HG03025 (cell line): ENCODE measurements around the gene HIPK4.
"Not testable (repeated sequence)": the region's sequence is repeated elsewhere in the genome, so short reads cannot be mapped to it uniquely, and the experiment has no call there.

ENCODE experiments used
- ATAC-seq: cut with Tn5 transposase; IDR thresholded peaks from one replicate; pipeline ENCODE4 v1.9.1; 2021; ENCODE audit warnings: mild to moderate bottlenecking, moderate library complexity; ENCODE audit not compliant: unreplicated experiment, low FRiP score

The HIPK4 gene

DNA sequence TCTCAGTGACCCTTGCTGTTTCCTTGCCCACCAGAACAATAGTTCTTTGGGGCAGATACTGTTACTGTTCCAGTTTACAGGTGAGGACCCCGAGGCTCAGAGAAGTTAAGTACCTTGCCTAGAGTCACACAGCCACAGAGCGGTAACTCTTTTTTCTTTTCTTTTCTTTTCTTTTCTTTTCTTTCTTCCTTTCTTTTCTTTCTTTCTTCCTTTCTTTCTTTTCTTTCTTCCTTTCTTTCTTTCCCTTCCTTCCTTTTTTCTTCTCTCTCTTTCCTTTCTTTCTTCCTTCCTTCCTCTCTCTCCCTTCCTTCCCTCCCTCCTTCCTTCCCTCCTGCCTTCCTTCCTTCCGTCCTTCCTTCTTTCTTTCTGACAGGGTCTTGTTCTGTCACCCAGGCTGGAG lies 28.1 kb upstream of the HIPK4 start:
- no peak for ATAC-seq

DNA sequence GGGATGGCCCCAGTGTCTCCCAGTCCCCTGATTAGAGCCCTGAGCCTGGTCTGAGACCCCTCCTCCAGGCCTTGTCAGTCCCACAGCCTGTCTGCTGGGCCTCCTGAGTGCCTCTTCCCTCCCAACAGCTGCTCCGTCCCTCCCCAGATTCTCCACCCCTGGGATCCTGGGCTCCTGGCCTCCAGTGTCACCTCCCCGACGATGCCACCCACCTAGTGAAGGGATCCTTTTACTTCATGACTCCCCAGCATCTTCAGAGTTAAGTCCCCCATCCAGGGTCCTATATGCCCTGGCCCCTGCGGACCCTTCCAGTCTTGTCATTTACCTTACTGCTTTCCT lies 27.6 kb upstream of the HIPK4 start:
- no peak for ATAC-seq

DNA sequence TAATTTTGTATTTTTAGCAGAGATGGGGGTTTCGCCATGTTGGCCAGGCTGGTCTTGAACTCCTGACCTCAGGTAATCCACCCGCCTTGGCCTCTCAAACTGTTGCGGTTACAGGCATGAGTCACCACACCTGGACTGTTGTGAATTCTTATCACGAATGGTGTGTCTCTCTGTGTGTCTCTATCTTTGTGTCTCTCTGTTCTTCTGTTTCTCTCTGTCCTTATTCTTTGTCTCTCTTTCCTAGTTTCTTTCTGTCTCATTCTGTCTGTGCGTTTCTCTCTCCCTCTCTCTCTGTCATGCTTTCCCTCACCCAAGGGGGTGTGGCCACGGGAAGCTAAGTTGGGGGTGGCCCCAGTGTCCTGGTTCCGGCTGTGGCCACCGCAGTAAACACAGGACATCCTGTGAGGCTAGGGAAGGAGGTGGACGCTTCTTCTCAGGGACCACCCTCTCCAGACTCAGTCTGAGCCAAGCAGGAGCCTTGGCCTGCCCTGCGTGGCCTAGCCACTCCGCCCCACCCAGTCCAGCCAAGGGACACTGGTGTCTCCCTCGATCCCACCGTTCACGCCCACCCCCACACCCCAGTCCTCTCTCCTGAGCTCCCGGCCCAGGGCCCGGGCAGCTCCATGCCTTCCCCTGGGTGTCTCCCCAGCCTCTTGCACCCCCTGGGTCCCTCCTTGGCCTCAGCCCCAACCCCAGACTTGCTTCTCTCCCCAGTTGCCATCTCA lies 27.1 kb upstream of the HIPK4 start:
- no peak for ATAC-seq

DNA sequence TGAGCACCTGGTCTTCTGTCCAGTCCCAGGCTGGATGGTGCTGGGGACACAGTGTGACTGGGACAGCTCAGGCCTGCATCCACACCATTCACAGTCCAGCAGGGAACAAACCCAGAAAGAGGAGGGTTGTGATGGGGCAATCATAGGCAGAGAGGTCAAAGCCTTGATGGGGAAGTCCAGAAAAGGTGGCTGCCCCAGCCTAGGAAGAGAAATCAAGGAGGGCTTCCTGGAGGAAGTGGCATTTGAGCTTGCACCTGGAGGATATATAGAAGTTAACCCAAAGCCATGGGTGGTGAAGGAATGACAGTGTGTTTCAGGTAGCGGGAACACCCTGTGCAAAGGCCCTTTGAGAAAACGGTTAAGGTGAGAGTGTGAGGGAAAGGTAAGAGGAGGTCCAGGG lies 25.8 kb upstream of the HIPK4 start:
- ATAC-seq = no peak

DNA sequence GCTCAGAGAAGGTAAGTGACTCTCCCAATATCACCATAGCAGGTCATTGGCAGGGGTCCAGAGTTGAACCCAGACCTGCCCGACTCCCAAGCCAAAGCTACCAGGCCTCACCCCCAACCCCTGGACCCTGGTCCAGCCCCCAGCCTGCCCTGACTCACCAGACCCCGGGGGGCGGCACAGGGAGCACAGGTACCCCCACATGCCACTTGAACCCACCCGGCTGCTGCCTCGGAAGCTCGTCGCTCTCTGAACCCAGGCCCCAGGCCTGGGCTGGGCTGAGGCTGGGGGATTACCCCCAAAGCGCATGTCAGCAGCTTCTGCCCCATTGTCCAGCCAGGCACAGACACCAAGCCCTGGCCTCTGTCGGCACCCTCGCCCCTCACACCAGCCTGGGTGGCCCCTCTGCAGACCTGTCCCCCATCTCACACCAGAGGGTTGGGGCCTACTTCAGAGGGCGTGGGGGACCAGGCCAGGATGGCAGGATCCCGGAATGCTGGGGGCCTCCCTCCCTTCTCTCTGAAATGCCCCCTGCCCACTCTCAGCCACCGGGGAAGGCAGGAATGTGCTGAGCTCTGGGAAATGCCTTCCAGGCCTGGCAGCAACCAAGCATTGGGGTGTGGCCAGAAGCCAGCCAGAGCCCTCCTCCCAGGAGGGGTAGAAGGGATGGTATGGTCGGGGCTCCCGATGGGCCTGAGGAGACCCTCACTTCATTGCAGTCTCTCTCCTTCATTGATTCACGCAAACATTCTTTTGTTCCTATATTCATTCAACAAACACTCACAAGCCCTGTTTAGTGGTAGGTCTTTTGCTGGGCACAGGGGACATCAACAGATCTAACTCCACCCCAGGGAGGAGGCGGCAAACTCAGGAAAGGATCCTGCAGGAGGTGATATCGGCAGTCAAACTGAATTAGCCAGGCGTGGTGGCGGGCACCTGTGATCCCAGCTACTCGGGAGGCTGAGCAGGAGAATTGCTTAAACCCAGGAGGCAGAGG lies 24.9 kb upstream of the HIPK4 start:
- ATAC-seq = no peak

DNA sequence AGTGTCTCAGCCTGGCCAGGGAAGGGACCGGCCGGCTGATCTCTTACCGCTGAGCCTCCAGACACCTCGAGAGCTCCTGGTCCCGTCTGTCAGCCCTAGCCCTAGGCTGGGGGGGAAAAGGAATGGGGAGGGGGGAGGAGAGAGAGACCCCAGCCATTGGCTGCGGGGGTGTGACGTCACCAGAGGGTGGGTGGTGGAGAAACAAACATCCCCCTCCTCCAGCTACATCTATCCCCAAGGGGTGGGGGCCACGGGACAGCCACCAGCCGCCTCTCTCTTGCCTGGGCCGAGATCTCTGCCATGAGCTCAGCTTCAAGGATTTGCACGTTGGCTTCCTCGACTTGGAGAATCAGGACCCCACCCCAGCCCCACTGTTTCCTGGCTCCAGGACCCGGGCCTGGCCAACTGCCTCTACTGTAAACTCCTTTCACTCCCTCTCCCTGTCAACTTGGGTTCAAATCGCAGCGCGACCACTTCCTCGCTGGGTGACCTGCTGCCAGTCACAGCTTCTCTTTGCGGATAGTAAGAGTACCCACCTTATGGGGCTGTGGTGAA lies 23.4 kb upstream of the HIPK4 start, which contains the start of gene PRX:
Gene PRX, minus strand, starts transcription at position 88 of the 555 bp plus-strand sequence. CDS start 5,446 bp downstream, outside the sequence.
- no peak for ATAC-seq

DNA sequence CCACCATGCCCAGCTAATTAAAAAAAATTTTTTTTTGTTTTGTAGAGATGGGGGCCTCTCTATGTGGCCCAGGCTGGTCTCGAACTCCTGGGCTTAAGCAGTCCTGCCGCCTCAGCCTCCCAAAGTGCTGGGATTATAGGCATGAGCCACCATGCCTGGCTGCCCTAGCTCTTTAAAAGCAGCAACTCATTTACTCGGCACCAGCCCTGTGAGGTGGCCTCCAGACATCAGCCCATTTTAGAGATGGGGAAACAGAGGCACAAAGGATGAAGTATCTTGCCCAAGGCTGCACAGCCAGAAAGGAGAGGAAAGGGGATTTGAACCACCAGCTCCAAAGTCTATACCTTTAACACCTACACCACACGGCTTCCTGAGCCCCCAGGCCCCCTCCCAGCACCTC lies 22.9 kb upstream of the HIPK4 start:
- ATAC-seq = no peak

DNA sequence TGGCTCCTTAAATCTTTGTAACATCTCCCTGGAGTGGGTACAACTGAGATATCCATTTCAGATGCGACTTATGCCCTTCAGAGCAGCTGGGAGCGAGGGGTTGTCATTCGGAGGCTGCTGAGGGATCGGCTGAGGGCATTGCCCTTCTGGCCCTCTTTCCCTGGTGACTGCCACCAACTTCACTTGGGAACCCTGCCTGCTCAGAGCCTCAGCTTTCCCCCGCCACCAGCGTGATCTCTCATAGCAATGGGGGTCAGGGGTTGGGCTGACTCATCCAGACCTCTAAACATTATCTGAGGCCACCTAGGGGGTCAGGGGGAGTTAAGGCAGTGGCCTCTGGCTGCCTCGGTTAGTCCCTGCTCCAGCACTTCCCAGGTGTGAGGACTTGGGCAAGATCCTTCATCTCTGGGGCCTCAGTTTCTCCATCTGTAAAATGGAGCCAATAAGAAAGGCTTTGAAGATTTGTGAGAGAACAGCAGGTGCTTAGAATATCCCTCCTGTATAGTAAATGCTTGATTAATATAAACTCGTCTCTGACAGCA lies 22.0 kb upstream of the HIPK4 start:
- ATAC-seq = no peak

DNA sequence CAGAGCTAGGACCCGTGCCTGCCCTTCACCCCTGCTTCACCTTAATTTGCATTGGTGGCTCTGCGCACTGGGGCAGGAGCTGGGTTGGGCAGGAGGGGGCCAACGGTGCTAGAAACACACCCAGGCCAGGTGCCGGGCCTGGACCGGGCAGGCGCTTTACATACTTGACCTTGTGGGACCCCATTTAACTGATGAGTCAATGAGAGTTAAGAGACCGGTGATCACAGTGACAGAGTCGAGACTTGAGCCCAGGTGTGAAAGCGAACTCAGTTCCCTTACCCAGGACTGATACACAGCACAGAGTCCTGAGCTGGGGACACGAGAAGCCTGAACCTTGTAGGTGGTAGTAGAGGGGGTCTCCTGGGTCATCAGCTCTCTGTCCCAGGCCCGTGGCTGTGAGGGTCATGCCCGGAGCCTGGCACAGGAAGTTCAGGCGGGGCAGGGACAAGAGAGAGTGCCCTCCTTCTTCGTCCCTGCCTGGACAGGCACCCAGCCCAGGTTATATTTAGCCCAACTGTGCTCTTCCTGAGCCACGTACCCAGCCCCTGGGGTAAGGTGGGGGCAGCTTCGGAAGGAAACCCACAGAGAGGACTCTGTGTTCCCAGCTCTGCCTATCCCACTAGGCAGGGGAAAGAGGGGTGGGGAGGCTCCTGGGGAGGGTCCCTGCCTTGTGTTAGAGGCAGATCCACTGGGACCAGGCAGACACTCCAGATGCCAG lies 21.3 kb upstream of the HIPK4 start:
- no peak for ATAC-seq

DNA sequence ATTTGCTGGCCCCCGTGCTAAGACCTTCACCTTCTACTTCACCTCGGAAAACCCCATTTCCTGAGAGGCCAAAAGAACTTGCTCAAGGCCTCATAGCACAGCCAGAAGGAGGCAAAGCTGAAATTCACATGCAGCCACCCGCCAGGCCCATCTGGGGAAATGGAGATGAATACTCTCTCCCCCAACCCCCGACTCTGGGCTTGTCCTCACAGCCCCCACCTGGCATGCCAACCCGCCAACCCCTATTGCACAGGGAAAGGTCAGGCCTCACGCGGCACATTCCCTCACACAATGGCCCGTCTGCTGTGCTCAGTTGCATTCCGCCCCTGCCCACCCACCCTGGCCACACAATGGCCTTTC lies 20.0 kb upstream of the HIPK4 start:
- ATAC-seq = no peak

DNA sequence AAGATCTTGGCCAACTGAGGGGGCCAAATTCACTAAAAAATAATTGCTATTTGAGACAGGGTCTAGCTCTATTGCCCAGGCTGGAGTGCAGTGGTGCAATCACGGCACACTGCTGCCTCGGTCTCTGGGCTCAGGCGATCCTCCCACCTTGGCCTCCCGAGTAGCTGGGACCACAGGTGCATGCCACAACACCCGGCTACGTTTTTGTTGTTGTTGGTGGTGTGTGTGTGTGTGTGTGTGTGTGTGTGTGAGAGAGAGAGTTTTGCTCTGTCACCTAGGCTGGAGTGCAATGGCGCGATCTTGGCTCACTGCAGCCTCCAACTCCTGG lies 18.6 kb upstream of the HIPK4 start:
- not testable (repeated sequence) for ATAC-seq

DNA sequence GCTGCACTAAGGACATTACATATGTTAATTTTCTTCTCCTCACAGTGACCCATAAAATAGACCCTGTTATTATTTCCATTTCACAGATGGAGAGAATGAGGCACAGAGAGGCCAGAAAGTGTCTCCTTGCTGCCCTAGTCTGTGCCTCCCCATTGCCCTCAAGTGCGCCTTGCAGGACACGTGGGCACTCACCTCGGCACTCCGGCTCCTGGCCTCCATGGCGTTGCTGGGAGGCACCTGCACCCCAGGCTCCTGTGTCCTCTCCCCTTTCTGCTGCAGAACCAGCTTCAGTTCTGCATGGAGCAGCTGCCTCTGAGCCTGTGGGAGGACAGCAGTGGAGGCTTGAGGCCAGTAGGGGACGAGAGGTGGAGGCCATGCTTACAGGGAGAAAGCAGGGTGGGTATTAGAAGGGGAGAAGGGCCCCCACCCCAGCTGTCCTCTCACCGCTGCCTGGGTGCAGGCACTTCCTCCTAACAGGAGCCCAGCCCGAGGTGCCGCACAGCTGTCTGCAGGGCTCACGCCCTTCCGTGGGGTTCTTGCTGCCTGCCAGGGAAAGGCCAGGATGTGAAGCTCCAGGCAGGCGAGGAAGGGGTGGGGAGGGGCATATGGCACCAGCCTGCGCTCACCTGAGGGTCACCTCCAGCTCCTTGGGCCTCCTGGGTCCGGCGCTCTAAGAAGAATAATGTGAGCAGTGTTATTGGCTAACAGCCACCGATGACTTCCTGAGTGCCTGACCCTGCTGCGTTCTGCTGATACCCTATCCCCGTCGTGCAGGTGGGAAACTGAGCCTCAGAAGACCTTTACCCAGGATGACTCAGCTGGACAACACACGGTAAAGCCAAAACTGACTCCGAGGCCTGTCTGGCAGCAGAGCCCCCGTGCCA lies 18.0 kb upstream of the HIPK4 start:
- ATAC-seq = no peak

DNA sequence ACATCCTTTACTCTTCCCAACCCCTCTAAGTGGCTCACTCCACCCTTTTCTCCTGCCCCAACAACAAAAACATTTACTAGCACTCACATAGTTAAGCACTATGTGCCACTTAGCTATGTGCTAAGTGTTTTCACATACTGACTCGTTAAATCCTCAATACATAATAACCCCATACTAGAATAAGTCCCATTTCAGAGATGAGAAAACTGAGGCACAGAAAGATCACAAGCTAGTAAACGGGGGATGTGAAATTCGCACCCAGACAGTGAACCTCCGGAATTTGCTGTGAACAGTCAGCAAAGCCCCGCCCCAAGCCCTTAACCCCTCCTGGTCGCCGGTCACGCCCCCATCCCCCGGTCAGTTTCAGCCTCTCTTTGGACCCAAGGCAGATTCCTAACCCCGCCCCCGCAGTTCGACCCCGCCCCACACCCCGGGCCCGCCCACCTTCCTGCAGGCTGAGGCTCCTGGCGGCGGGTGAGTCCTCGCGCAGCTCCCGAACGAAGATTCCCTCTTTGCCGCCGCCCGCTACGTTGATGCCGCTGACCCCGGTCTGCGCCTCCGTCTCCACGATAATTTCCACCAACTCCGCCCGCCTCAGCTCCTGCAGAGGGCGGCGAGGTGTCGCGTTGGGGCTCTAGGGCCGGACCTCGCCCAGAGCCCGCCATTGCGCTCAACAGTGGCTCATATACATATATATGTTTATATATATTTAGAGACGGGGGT lies 13.4 kb upstream of the HIPK4 start:
- ATAC-seq = no peak

DNA sequence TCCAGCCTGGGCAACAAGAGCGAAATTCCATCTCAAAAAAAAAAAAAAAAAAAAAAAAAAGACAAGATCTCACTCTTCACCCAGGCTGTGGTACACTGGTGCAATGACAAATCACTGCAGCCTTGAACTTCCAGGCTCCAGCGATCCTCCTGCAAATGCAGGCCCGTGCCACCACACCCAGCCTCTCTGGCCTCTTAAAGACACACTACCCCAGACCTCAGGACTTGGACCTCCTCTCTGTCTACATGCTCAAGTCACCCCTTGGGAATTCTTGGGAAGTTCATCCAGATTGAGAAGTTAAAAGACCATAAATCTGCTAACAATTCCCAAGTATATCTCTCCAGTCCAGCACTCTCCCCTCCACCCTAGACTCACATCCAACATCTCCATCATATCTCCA lies 10.6 kb upstream of the HIPK4 start:
- no peak for ATAC-seq

DNA sequence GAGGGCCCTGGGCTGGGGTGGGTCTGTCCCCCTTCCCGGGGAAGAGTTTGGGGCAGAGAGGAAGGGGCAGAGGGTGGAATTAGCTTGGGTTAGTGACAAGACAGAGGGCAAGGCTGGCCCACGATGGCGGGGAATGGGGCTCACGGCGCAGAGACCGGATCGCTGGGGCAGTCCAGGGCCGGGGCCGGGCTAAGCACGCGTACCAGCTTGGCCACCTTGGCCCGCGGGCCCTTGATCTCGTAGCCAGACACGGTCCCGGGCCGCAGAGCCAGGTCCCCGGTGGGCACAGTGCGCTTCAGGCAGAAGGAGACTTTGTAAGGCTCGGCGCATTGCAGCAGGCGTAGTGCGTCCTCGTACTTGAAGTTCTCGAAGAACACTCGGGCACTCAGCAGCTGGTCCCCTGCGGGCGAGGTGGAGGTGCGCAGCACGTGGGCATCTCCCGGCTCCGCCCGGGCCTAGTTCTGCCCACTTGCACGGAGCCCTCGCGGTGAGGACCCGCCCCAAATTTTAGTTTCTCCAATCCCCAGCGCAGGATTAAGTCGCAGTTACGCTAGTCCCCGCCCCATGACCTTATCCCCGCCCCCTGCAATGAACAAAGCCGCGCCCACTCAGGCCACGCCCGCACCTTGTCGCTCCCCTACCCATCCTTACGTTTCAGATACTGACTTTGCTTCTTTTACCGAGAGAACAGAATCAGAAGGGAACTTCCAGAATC lies 8.6 kb upstream of the HIPK4 start:
- ATAC-seq = no peak

DNA sequence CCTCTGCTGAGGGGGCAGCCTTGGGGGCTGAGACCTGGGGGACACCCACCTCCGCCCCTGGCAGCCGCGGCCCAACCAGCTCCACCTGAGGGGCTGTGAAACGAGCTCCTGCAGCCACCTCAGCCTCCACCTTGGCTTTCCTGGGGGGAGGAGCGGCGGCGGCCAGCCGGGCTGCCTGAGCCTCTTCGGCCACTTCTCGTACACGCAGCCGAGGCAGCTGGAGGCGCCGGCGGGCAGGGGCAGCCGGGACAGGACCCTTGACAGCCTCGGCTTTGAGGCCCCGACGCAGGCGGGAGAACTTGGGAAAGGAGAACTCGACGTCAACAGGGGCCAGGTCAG lies 7.6 kb upstream of the HIPK4 start:
- no peak for ATAC-seq

DNA sequence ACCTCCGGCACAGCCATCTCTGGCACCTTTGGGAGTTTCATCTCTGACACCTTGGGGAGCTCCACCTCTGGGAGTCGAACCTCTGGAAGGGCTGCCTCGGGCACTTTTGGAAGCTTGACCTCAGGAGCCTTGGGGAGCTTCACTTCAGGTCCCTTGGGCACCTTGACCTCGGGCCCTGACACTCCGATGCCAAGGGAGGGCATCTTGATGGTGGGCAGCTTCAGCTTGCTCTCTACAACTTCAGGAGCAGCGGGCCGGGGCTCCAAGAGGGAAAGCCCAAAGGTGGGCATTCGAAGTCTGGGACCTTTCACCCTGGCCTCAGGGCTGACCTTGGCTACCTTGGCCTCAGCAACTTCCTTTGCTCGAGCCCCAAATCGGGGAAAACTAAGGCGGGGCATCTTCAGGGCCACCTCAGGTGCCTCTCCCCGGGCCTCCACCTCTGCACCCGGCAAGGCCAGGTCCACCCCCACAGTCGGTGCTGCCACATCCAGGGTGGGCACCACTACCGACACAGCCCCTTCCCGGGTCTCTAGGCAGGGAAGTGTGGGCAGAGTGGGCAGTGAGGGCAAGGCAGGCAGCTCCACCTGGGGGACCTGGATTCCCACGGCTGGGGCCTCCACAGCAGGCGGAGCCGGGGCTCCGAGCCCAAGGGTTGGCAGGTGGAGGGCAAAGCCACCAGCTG lies 7.0 kb upstream of the HIPK4 start:
- ATAC-seq = no peak

DNA sequence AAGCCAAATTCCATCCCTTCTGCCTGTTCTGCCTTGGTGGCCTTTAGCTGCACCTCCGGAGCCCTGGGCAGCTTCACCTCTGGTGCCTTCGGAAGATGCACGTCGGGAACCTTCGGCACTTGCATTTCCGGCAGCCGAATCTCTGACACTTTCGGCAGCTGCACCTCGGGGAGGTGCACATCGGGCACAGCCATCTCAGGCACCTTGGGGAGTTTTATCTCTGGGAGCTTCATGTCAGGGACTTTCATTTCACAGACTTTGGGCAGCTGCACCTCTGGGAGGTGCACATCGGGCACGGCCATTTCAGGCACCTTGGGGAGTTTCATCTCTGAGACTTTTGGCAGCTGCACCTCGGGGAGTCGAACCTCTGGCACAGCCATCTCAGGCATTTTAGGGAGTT lies 6.0 kb upstream of the HIPK4 start:
- no peak for ATAC-seq
